PC-3 (cell line): ENCODE data around the gene VAV3. TPM values are rescaled to one million over a fixed set of nuclear protein-coding genes. Genes with fewer than 3 reads are reported as not detected.

Source experiments
- ATAC-seq: fragments of 200-7000 bp; cut with Tn5 transposase; 2 replicates; pipeline ENCODE4 v1.9.1; 2020; ENCODE audit warnings: mild to moderate bottlenecking, moderate library complexity
- BruUV-seq: library from RNA; stranded (reverse); fragments of 400-500 nt; replicated peaks from 2 replicates; lab custom pipeline; 2021; lab: Mats Ljungman, UMichigan
- CTCF ChIA-PET: fragments of 300-600 bp; sonication (Branson Sonifier 250); formaldehyde crosslinking; loops from one replicate; lab custom pipeline; 2022; ENCODE audit warnings: antibody characterized with exemption; lab: Charles Lee
- POLR2A ChIA-PET: fragments of 300-600 bp; sonication (Branson Sonifier 250); formaldehyde crosslinking; loops from one replicate; lab custom pipeline; 2022; ENCODE audit warnings: antibody characterized with exemption; ENCODE audit not compliant: unreplicated experiment; lab: Charles Lee
- DNase-seq: peaks from one replicate; pipeline ENCODE4 v3.0.0-alpha.2; 2015
- H2AFZ ChIP-seq: fragments of 300-600 bp; sonication (generic); 2 replicates; pipeline ENCODE4 v1.6.0; 2016; ENCODE audit warnings: antibody characterized with exemption, low read length
- H3F3A ChIP-seq: fragments of 300-600 bp; sonication (generic); one replicate; pipeline ENCODE4 v1.6.0; 2017; ENCODE audit warnings: antibody characterized with exemption, low read length, control low read depth, mild to moderate bottlenecking; ENCODE audit not compliant: unreplicated experiment
- H3K27ac ChIP-seq: fragments of 300-600 bp; sonication (generic); 2 replicates; pipeline ENCODE4 v1.5.1; 2016; ENCODE audit warnings: mild to moderate bottlenecking, low read length
- H3K27me3 ChIP-seq: fragments of 300-600 bp; sonication (generic); 2 replicates; pipeline ENCODE4 v1.6.1; 2016; ENCODE audit warnings: low read length, mixed read lengths
- H3K36me3 ChIP-seq: fragments of 300-600 bp; sonication (generic); 2 replicates; pipeline ENCODE4 v1.6.1; 2016; ENCODE audit warnings: low read depth, mixed run types, low read length, mixed read lengths
- H3K4me1 ChIP-seq: fragments of 300-600 bp; sonication (generic); 2 replicates; pipeline ENCODE4 v1.5.1; 2016; ENCODE audit warnings: low read length; ENCODE audit not compliant: insufficient read depth
- H3K4me2 ChIP-seq: fragments of 300-600 bp; sonication (generic); 2 replicates; pipeline ENCODE4 v1.6.0; 2016; ENCODE audit warnings: low read length
- H3K4me3 ChIP-seq: fragments of 300-600 bp; sonication (generic); 2 replicates; pipeline ENCODE4 v1.5.1; 2016; ENCODE audit warnings: mild to moderate bottlenecking, low read length, mixed read lengths
- H3K79me2 ChIP-seq: fragments of 300-600 bp; sonication (generic); 2 replicates; pipeline ENCODE4 v1.6.1; 2017; ENCODE audit warnings: low read length, mixed read lengths
- H3K9ac ChIP-seq: fragments of 300-600 bp; sonication (generic); 2 replicates; pipeline ENCODE4 v1.6.0; 2016; ENCODE audit warnings: mild to moderate bottlenecking, low read length
- H3K9me2 ChIP-seq: fragments of 300-600 bp; sonication (generic); replicated peaks from 2 replicates; pipeline ENCODE4 v1.6.1; 2016; ENCODE audit warnings: mixed run types, low read length, mixed read lengths
- H3K9me3 ChIP-seq: fragments of 300-600 bp; sonication (generic); 2 replicates; pipeline ENCODE4 v1.6.1; 2016; ENCODE audit warnings: low read length, mixed read lengths
- H4K20me1 ChIP-seq: fragments of 300-600 bp; sonication (generic); 2 replicates; pipeline ENCODE4 v1.6.1; 2016; ENCODE audit warnings: low read length, mixed read lengths
- EZH2 ChIP-seq: fragments of 300-600 bp; sonication (generic); IDR thresholded peaks from one replicate; pipeline ENCODE4 v1.6.1; 2017; ENCODE audit warnings: antibody characterized with exemption, mild to moderate bottlenecking, low read length; ENCODE audit not compliant: unreplicated experiment
- EZH2phosphoT487 ChIP-seq: fragments of 300-600 bp; sonication (generic); IDR thresholded peaks from 2 replicates; pipeline ENCODE4 v1.6.1; 2018; ENCODE audit warnings: mild to moderate bottlenecking, antibody characterized with exemption, low read length, borderline replicate concordance
- intact Hi-C: fragments of 100-400 bp; cut with micrococcal nuclease; formaldehyde crosslinking; loops from 2 replicates; pipeline ENCODE4 v1.9.0; 2023
- total RNA-seq: library from RNA; depleted of rRNA; stranded (reverse); fragments of >200 nt; gene quantifications from 2 replicates; pipeline ENCODE4 v1.2.3, GENCODE V29; 2014
- TF ChIP-seq, protein P1 (sequence below): fragments of 300-600 bp; sonication (generic); conservative IDR thresholded peaks from 2 replicates; pipeline ENCODE4 v1.5.1; 2017; ENCODE audit warnings: antibody characterized with exemption, low read depth, mild to moderate bottlenecking, low read length

VAV3 gene
- total RNA-seq, 1 experiment from 2014 or later: 0.73 TPM

DNA sequence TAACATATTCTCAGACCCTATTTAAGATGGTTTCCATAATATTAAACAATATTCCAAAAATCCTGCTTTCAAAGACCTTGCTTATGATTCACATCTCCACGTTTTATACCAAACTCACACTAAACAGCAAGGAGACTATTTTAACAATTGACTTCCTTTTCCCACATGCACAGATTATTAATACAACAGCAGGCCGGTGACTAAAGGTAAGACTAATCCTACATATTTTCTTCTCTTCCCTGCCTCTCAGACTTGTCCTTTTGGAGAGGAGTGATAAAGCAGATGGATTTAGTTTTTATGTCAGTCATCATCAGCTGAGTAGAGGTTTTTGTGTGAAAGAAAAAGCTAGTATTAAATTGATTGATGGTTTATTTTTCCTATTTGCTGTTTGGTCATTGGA, 423.6 kb downstream of the VAV3 start:
- intact Hi-C loops: no loop called here
- no peak overlapping the region for H3K4me2 ChIP-seq
- POLR2A ChIA-PET: no interaction called here
- H3F3A ChIP-seq: no peaks in the 10 kb centered on the region
- no peaks in the 10 kb centered on the region for H3K36me3 ChIP-seq
- TF ChIP-seq, protein P1, sequence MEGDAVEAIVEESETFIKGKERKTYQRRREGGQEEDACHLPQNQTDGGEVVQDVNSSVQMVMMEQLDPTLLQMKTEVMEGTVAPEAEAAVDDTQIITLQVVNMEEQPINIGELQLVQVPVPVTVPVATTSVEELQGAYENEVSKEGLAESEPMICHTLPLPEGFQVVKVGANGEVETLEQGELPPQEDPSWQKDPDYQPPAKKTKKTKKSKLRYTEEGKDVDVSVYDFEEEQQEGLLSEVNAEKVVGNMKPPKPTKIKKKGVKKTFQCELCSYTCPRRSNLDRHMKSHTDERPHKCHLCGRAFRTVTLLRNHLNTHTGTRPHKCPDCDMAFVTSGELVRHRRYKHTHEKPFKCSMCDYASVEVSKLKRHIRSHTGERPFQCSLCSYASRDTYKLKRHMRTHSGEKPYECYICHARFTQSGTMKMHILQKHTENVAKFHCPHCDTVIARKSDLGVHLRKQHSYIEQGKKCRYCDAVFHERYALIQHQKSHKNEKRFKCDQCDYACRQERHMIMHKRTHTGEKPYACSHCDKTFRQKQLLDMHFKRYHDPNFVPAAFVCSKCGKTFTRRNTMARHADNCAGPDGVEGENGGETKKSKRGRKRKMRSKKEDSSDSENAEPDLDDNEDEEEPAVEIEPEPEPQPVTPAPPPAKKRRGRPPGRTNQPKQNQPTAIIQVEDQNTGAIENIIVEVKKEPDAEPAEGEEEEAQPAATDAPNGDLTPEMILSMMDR: no peak
- no peak for TF ChIP-seq EZH2phosphoT487
- TF ChIP-seq EZH2: no peak
- no peak overlapping the region for H2AFZ ChIP-seq
- H3K9ac ChIP-seq: no peak overlapping the region
- no peak overlapping the region for H3K4me3 ChIP-seq
- H3K9me3 ChIP-seq: no peaks in the 10 kb centered on the region
- no TSS peak for BruUV-seq
- DNase-seq: no peak
- H3K27ac ChIP-seq: no peak overlapping the region
- no peaks in the 10 kb centered on the region for H3K79me2 ChIP-seq
- no peaks in the 10 kb centered on the region for H3K9me2 ChIP-seq
- H3K4me1 ChIP-seq: peaks cover 21% of the 10 kb centered on the region
- no peaks in the 10 kb centered on the region for H4K20me1 ChIP-seq
- CTCF ChIA-PET: no interaction called here
- ATAC-seq: no peak
- H3K27me3 ChIP-seq: no peaks in the 10 kb centered on the region

GRCh38 chr1:107538502-107538901, 426.5 kb downstream of the VAV3 start:
- intact Hi-C loops: no loop called here
- no TSS peak for BruUV-seq
- TF ChIP-seq EZH2phosphoT487 (no peak), EZH2 (no peak)
- TF ChIP-seq, protein P1: no peak
- no peaks in the 10 kb centered on the region for H4K20me1 ChIP-seq
- no peak overlapping the region for H3K4me2 ChIP-seq
- H3K36me3 ChIP-seq: no peaks in the 10 kb centered on the region
- CTCF ChIA-PET: no interaction called here
- no peaks in the 10 kb centered on the region for H3F3A ChIP-seq
- H3K27ac ChIP-seq: no peak overlapping the region
- no peaks in the 10 kb centered on the region for H3K9me2 ChIP-seq
- no peaks in the 10 kb centered on the region for H3K27me3 ChIP-seq
- H3K4me3 ChIP-seq: no peak overlapping the region
- no peaks in the 10 kb centered on the region for H3K79me2 ChIP-seq
- ATAC-seq (no peak), DNase-seq (no peak)
- peaks cover 22% of the 10 kb centered on the region for H3K4me1 ChIP-seq
- POLR2A ChIA-PET: interaction anchor here (0.6 kb wide), 1 partner anchor 38 kb away, joined by 7 read pairs; no protein-coding TSS in a partner anchor
- no peak overlapping the region for H3K9ac ChIP-seq
- H3K9me3 ChIP-seq: no peaks in the 10 kb centered on the region
- no peak overlapping the region for H2AFZ ChIP-seq

GRCh38 chr1:107536266-107536665, 428.7 kb downstream of the VAV3 start:
- no peaks in the 10 kb centered on the region for H3K9me3 ChIP-seq
- CTCF ChIA-PET: no interaction called here
- H3K27me3 ChIP-seq: no peaks in the 10 kb centered on the region
- no peak overlapping the region for H3K4me3 ChIP-seq
- no peaks in the 10 kb centered on the region for H4K20me1 ChIP-seq
- peak; percentile 91 for ATAC-seq
- H2AFZ ChIP-seq: 0 out of 2 replicates have a peak overlapping the region, but pooled peaks have one; percentile 0
- intact Hi-C loops: no loop called here
- H3K9me2 ChIP-seq: no peaks in the 10 kb centered on the region
- DNase-seq: peak; percentile 79
- no peaks in the 10 kb centered on the region for H3K36me3 ChIP-seq
- no peaks in the 10 kb centered on the region for H3F3A ChIP-seq
- POLR2A ChIA-PET: no interaction called here
- H3K79me2 ChIP-seq: no peaks in the 10 kb centered on the region
- H3K4me2 ChIP-seq: peak overlapping the region; percentile 51
- H3K9ac ChIP-seq: no peak overlapping the region
- H3K4me1 ChIP-seq: peaks cover 33% of the 10 kb centered on the region
- TF ChIP-seq EZH2 (no peak), EZH2phosphoT487 (no peak)
- TF ChIP-seq, protein P1: no peak
- H3K27ac ChIP-seq: peak overlapping the region; percentile 34
- no TSS peak for BruUV-seq
